Spleen (tissue), 11 donors: ENCODE results near the gene ERMP1. TPM values are rescaled to one million over a fixed set of nuclear protein-coding genes. Genes with fewer than 3 reads are reported as not detected.

Experiments used
- DNase-seq: peaks from one replicate; pipeline ENCODE4 v3.0.0-alpha.2; 2020
- H3K27ac ChIP-seq, 8 donors: fragments of 200-600 bp; sonication (generic) in 7 of 8; 1 replicate in 4 of 8; 2 replicates in 4 of 8; pipeline versions ENCODE4 v1.5.0 to v1.8.0; 2016 to 2021; ENCODE audit warnings: inconsistent platforms in 4 of 8, mild to moderate bottlenecking in 4 of 8, moderate library complexity in 1 of 8
- H3K27me3 ChIP-seq, 7 donors: fragments of 200-600 bp; sonication (generic) in 6 of 7; replicated peaks in 1 of 7; 1 replicate in 4 of 7; 2 replicates in 3 of 7; pipeline versions ENCODE4 v1.5.0 to v1.8.0; 2016 to 2021; ENCODE audit warnings: inconsistent platforms in 3 of 7, mild to moderate bottlenecking in 1 of 7
- H3K36me3 ChIP-seq, 6 donors: fragments of 200-600 bp; sonication (generic) in 5 of 6; 1 replicate in 4 of 6; 2 replicates in 2 of 6; pipeline versions ENCODE4 v1.5.0 to v1.8.0; 2016 to 2021; ENCODE audit warnings: inconsistent platforms in 2 of 6
- H3K4me1 ChIP-seq, 6 donors: fragments of 200-600 bp; sonication (generic) in 5 of 6; 1 replicate in 3 of 6; 2 replicates in 3 of 6; pipeline versions ENCODE4 v1.5.0 to v1.8.0; 2016 to 2021; ENCODE audit warnings: inconsistent platforms in 3 of 6
- H3K4me3 ChIP-seq, 8 donors: fragments of 200-600 bp; sonication (generic) in 7 of 8; 1 replicate in 4 of 8; 2 replicates in 4 of 8; pipeline versions ENCODE4 v1.5.0 to v1.8.0; 2016 to 2021; ENCODE audit warnings: inconsistent platforms in 4 of 8, mild to moderate bottlenecking in 4 of 8, moderate library complexity in 2 of 8
- H3K9me3 ChIP-seq, 8 donors: fragments of 200-600 bp; sonication (generic) in 7 of 8; 1 replicate in 4 of 8; 2 replicates in 4 of 8; pipeline versions ENCODE4 v1.5.0 to v1.8.0; 2016 to 2021; ENCODE audit warnings: inconsistent platforms in 4 of 8
- POLR2A ChIP-seq, 3 donors: fragments of 450-650 bp; IDR thresholded peaks; one replicate each; pipeline ENCODE4 v1.5.1; 2017; ENCODE audit warnings: antibody characterized with exemption in 3 of 3, mild to moderate bottlenecking in 1 of 3
- POLR2AphosphoS5 ChIP-seq, 3 donors: sonication (generic); formaldehyde crosslinking; IDR thresholded peaks; one replicate each; pipeline ENCODE4 v1.5.1; 2017; ENCODE audit warnings: antibody characterized with exemption in 3 of 3
- WGBS, 5 donors: extraction: QIAGEN DNeasy Blood & Tissue Kit in 3 of 5; methylation state at CpG; one replicate each; pipeline versions ENCODE4 v1.1.5 to v1.1.7; 2013 to 2018; 5-methylcytosine and 5-hydroxymethylcytosine counted together
- intact Hi-C: fragments of 100-400 bp; cut with DNase I; formaldehyde crosslinking; loops from one replicate; pipeline ENCODE4 v1.15.0; 2023; ENCODE audit warnings: low total_unique reads
- polyA plus RNA-seq, 3 donors: library from polyadenylated mRNA; stranded (reverse); fragments of 200-250 nt; gene quantifications; one replicate each; pipeline ENCODE4 v1.2.1, GENCODE V29; 2013
- total RNA-seq, 7 donors: library from RNA; depleted of rRNA in 3 of 7; stranded (reverse); fragments of >200 nt in 3 of 7; fragmentation: NEBNext Ultra II Directional in 4 of 7; extraction: Animal tissue kit (Norgen Biotek cat#: 25700) in 4 of 7; gene quantifications; one replicate each; pipeline versions ENCODE4 v1.1.0 to v1.2.1, GENCODE V29; 2016 to 2021
- TF ChIP-seq, protein P1 (sequence below), 11 experiments: fragments of 200-600 bp in 7 of 11; fragments of 450-650 bp in 4 of 11; sonication (generic) in 4 of 11; IDR thresholded peaks in 8 of 11; conservative IDR thresholded peaks in 3 of 11; 1 replicate in 7 of 11; 2 replicates in 4 of 11; pipeline versions ENCODE4 v1.4.0 to v1.8.0; 2016 to 2021; ENCODE audit warnings: antibody characterized with exemption in 11 of 11, inconsistent platforms in 4 of 11, mild to moderate bottlenecking in 1 of 11
- donor health status: healthy with polysubstance abuse.
- donor health status: DM: no; HTN: no; CAD: no; lungs with moderate emphysema.
- donor health status: DM: no; HTN: no; CAD: no.
- donor health status: Bipolar disorder and iron deficiency.
- donor health status: healthy.
- donor health status: DM: no; HTN: no; CAD: no.
- donor health status: DM: yes; HTN: yes; CAD: no.

The ERMP1 gene
- total and polyA plus RNA-seq, 10 donors = 1.9 to 15.5 (median 12.8) TPM

DNA sequence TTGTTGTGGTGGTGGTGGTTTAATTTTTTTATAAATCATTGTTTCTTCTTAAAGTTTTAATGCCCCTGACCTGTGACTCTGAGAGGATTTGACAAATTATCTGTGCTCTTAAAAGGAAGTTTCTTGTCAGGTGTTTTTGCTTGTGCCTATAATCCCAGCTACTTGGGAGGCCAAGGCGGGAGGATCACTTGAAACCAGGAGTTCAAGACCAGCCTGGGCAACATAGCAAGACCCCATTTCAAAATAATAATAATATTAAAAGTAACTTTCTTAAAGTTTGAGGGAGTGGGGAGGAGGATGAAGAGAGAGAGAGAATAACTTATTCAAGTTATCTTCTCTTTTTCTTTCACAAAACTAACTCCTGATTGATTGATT lies 12.2 kb upstream of the ERMP1 start:
- peaks cover 3 to 55% (median 25%) of the 10 kb centered on the region in 6 donors for H3K4me1 ChIP-seq
- H3K27me3 ChIP-seq = no peaks in the 10 kb centered on the region
- peak overlapping the region in 1 of 8 donors; percentile 5 for H3K27ac ChIP-seq
- TF ChIP-seq POLR2AphosphoS5 (IDR thresholded peaks at IDR 0.05) (no peak), POLR2A (IDR thresholded peaks at IDR 0.05) (no peak)
- TF ChIP-seq, protein P1, sequence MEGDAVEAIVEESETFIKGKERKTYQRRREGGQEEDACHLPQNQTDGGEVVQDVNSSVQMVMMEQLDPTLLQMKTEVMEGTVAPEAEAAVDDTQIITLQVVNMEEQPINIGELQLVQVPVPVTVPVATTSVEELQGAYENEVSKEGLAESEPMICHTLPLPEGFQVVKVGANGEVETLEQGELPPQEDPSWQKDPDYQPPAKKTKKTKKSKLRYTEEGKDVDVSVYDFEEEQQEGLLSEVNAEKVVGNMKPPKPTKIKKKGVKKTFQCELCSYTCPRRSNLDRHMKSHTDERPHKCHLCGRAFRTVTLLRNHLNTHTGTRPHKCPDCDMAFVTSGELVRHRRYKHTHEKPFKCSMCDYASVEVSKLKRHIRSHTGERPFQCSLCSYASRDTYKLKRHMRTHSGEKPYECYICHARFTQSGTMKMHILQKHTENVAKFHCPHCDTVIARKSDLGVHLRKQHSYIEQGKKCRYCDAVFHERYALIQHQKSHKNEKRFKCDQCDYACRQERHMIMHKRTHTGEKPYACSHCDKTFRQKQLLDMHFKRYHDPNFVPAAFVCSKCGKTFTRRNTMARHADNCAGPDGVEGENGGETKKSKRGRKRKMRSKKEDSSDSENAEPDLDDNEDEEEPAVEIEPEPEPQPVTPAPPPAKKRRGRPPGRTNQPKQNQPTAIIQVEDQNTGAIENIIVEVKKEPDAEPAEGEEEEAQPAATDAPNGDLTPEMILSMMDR (IDR thresholded peaks at IDR 0.05 in 8 of 11, conservative IDR thresholded peaks at IDR 0.05 in 3 of 11) = no peak
- no peak overlapping the region for H3K4me3 ChIP-seq
- no peaks in the 10 kb centered on the region for H3K36me3 ChIP-seq
- no peaks in the 10 kb centered on the region for H3K9me3 ChIP-seq
- intact Hi-C loops = no loop called here
- WGBS, 5 donors = 56 to 74% (median 64%) methylated on average over 1 of the region's 1 CpG
- DNase-seq = no peak

DNA sequence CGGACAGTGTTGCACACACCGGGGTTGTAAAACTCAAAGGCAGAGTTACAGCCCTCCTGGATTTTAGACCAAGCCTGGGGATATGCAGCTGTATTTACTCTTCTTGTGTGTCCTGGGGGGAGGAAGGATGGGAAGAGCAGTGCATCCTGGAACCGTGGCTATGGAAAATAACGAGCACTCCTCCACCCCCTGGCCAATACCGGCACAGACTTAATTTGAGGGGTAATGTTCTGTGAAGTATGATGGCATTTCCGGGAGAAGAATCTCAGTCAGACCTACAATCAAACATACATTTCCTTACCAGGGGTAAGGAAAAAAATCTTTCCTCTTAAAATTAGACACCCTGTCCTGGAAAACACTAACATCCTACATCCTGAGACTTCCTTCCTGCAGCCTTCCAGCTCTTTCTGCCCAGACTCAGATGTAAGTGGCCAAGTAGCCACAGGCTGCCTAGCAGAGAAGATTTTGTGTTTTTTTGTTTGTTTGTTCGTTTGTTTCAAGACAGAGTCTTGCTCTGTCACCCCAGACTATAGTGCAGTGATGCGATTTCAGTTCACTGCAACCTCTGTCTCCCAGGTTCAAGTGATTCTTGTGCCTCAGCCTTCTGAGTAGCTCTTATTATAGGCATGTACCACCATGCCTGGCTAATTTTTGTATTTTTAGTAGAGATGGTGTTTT lies 11.0 kb upstream of the ERMP1 start:
- no peaks in the 10 kb centered on the region for H3K36me3 ChIP-seq
- intact Hi-C loops = no loop called here
- DNase-seq = no peak
- WGBS, 5 donors = 22 to 29% (median 24%) methylated on average over 8 of the region's 8 CpGs
- no peak overlapping the region for H3K4me3 ChIP-seq
- peaks cover 3 to 55% (median 25%) of the 10 kb centered on the region in 6 donors for H3K4me1 ChIP-seq
- H3K27ac ChIP-seq = peak overlapping the region in 4 of 8 donors; percentile 5 to 50 (median 22)
- H3K27me3 ChIP-seq = no peaks in the 10 kb centered on the region
- H3K9me3 ChIP-seq = no peaks in the 10 kb centered on the region
- TF ChIP-seq POLR2A (IDR thresholded peaks at IDR 0.05) (no peak), POLR2AphosphoS5 (IDR thresholded peaks at IDR 0.05) (no peak)
- TF ChIP-seq, protein P1 (IDR thresholded peaks at IDR 0.05 in 8 of 11, conservative IDR thresholded peaks at IDR 0.05 in 3 of 11) = no peak

DNA sequence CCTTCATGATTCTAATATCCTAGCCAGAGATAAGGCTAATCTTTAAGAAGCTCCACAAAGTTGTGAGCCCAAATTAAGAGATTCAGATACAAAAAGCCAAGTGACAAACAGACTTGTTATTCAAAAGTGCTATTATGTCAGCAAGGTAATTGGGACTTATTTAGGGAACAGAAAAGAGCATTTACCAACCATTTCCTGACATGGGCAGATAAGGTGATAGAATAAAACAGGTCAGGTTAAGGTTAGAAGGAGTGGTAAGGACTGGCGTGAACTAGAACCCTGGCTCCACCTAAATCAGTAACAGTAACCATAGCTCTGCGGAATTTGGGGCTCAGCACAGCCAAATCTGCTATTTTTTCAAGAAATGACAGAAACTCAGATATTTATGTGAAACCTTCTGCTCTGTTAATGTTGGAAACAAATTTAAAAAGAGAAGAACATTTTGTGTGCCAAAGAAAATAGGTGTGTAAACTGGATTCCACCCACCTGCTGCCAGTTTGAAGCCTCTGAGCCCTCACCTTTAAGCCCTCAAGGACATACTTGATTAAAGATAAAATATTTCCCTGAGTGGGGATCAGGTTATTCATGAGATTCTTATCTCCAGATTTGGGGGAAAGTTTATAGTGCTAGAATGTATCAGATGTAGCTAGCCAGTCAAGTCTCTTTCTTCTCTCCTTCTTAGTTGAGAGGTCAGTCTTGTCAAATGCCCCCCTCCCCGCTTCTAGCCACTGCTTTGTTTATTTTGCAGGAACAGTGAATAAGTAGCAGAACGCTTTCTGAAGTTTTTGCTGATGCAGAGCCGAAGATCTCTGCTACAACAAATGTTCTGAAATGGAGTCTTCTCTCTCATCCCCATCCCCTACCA lies 10.2 kb upstream of the ERMP1 start:
- WGBS, 5 donors = 70 to 85% (median 75%) methylated on average over 5 of the region's 5 CpGs
- intact Hi-C loops = no loop called here
- no peak for TF ChIP-seq POLR2A (IDR thresholded peaks at IDR 0.05)
- TF ChIP-seq POLR2AphosphoS5 (IDR thresholded peaks at IDR 0.05) = no peak
- TF ChIP-seq, protein P1 (IDR thresholded peaks at IDR 0.05 in 8 of 11, conservative IDR thresholded peaks at IDR 0.05 in 3 of 11) = no peak
- H3K9me3 ChIP-seq = no peaks in the 10 kb centered on the region
- H3K4me3 ChIP-seq = no peak overlapping the region
- H3K36me3 ChIP-seq = no peaks in the 10 kb centered on the region
- no peaks in the 10 kb centered on the region for H3K27me3 ChIP-seq
- no peak for DNase-seq
- H3K4me1 ChIP-seq = peaks cover 3 to 55% (median 25%) of the 10 kb centered on the region in 6 donors
- peak overlapping the region in 2 of 8 donors; percentile 5 to 50 for H3K27ac ChIP-seq
